Naive thymus-derived CD4-positive, alpha-beta T cell (primary cell): ENCODE results near the gene CEP126. TPM values are rescaled to one million over a fixed set of nuclear protein-coding genes. Genes with fewer than 3 reads are reported as not detected.

Experiments
- ATAC-seq: fragments of 150-1000 bp; cut with Tn5 transposase; 2 replicates; pipeline ENCODE4 v1.10.0; 2021; ENCODE audit warnings: mild to moderate bottlenecking, moderate library complexity
- CTCF ChIA-PET: fragments of 350-600 bp; sonication (Branson Sonifier 250); formaldehyde crosslinking; loops from one replicate; lab custom pipeline; 2021; ENCODE audit warnings: antibody characterized with exemption; lab: Charles Lee
- POLR2A ChIA-PET: fragments of 350-600 bp; sonication (Branson Sonifier 250); formaldehyde crosslinking; loops from one replicate; lab custom pipeline; 2021; ENCODE audit warnings: antibody characterized with exemption, inconsistent platforms; lab: Charles Lee
- DNase-seq, 9 donors: peaks; one replicate each; pipeline versions ENCODE4 v3.0.0 to v3.0.0-alpha.2; 2020 to 2022; ENCODE audit warnings: mixed read lengths in 1 of 9
- H3K27ac ChIP-seq: one replicate; pipeline ENCODE4 v1.7.0; 2013; ENCODE audit warnings: mild to moderate bottlenecking, low read depth, low read length, moderate library complexity
- H3K27me3 ChIP-seq, 2 donors: one replicate each; pipeline ENCODE4 v1.7.0; 2013; ENCODE audit warnings: low read length in 2 of 2, mild to moderate bottlenecking in 2 of 2, moderate library complexity in 2 of 2; ENCODE audit not compliant: control insufficient read depth in 2 of 2, insufficient read depth in 2 of 2
- H3K36me3 ChIP-seq, 3 experiments: 1 replicate in 2 of 3; 2 replicates in 1 of 3; pipeline ENCODE4 v1.7.0; 2013; ENCODE audit warnings: low read length in 3 of 3, mild to moderate bottlenecking in 3 of 3, moderate library complexity in 1 of 3; ENCODE audit not compliant: insufficient read depth in 3 of 3, control insufficient read depth in 2 of 3
- H3K4me1 ChIP-seq, 2 donors: one replicate each; pipeline ENCODE4 v1.7.0; 2013; ENCODE audit warnings: low read length in 2 of 2, mild to moderate bottlenecking in 2 of 2, moderate library complexity in 1 of 2; ENCODE audit not compliant: control insufficient read depth in 2 of 2, insufficient read depth in 2 of 2
- H3K4me3 ChIP-seq: 2 replicates; pipeline ENCODE4 v1.7.0; 2013; ENCODE audit warnings: mild to moderate bottlenecking, low read length
- H3K9me3 ChIP-seq, 3 experiments: 1 replicate in 2 of 3; 2 replicates in 1 of 3; pipeline ENCODE4 v1.7.0; 2013; ENCODE audit warnings: low read length in 3 of 3; ENCODE audit not compliant: control insufficient read depth in 2 of 3
- H3K27ac Mint-ChIP-seq, 9 donors: one replicate each; pipeline ENCODE4 v1.8.0; 2020 to 2022; ENCODE audit warnings: mixed read lengths in 9 of 9, mild to moderate bottlenecking in 8 of 9, moderate library complexity in 5 of 9, inconsistent platforms in 2 of 9
- H3K27me3 Mint-ChIP-seq, 5 donors: one replicate each; pipeline ENCODE4 v1.8.0; 2021 to 2022; ENCODE audit warnings: mixed read lengths in 5 of 5, mild to moderate bottlenecking in 1 of 5
- H3K36me3 Mint-ChIP-seq, 5 donors: one replicate each; pipeline ENCODE4 v1.8.0; 2020 to 2022; ENCODE audit warnings: mixed read lengths in 5 of 5, mild to moderate bottlenecking in 3 of 5, inconsistent platforms in 1 of 5
- H3K4me1 Mint-ChIP-seq, 7 donors: one replicate each; pipeline ENCODE4 v1.8.0; 2020 to 2022; ENCODE audit warnings: mixed read lengths in 7 of 7, mild to moderate bottlenecking in 3 of 7, inconsistent platforms in 1 of 7
- H3K4me3 Mint-ChIP-seq, 10 donors: one replicate each; pipeline ENCODE4 v1.8.0; 2020 to 2022; ENCODE audit warnings: mild to moderate bottlenecking in 10 of 10, mixed read lengths in 10 of 10, moderate library complexity in 6 of 10, inconsistent platforms in 2 of 10
- H3K9me3 Mint-ChIP-seq, 11 donors: one replicate each; pipeline ENCODE4 v1.8.0; 2020 to 2022; ENCODE audit warnings: mixed read lengths in 11 of 11, mild to moderate bottlenecking in 4 of 11, inconsistent platforms in 1 of 11, moderate library complexity in 1 of 11
- intact Hi-C, 2 donors: fragments of 100-400 bp; cut with micrococcal nuclease; formaldehyde crosslinking; loops; one replicate each; pipeline ENCODE4 v1.15.1; 2023
- polyA plus RNA-seq, 2 donors: library from polyadenylated mRNA; unstranded; fragments of 300-500 nt; fragmentation: Illumina TruSeq; gene quantifications; one replicate each; pipeline ENCODE4 v1.2.3, GENCODE V29; 2021
- total RNA-seq, 6 experiments: library from RNA in 5 of 6; stranded (reverse) in 5 of 6; gene quantifications; 1 replicate in 5 of 6; 2 replicates in 1 of 6; pipeline ENCODE4 v1.2.3 and lab custom pipeline; 2021 to 2026

The CEP126 gene
- total and polyA plus RNA-seq, 7 experiments from 2014 or later, result 0.21 to 3.4 (median 1.8) TPM

GRCh38 chr11:101923554-101923953, 8.7 kb downstream of the CEP126 start:
- Histone ChIP-seq H3K4me3 (no peak overlapping the region), H3K4me1 (no peaks in the 10 kb centered on the region), H3K36me3 (no peaks in the 10 kb centered on the region), H3K9me3 (no peaks in the 10 kb centered on the region), H3K27ac (no peak overlapping the region), H3K27me3 (no peaks in the 10 kb centered on the region)
- H3K27ac Mint-ChIP-seq, result no peak overlapping the region
- DNase-seq (no peak), ATAC-seq (no peak)
- H3K4me3 Mint-ChIP-seq, result no peak overlapping the region
- intact Hi-C loops, result no loop called here
- H3K9me3 Mint-ChIP-seq, result peaks cover 0 to 11% (median 2%) of the 10 kb centered on the region in 11 donors
- POLR2A ChIA-PET, result no interaction called here
- H3K4me1 Mint-ChIP-seq, result peaks cover 0 to 3% (median 0%) of the 10 kb centered on the region in 7 donors
- CTCF ChIA-PET, result no interaction called here
- H3K36me3 Mint-ChIP-seq, result peaks cover 0 to 15% (median 12%) of the 10 kb centered on the region in 5 donors
- no peaks in the 10 kb centered on the region for H3K27me3 Mint-ChIP-seq

DNA sequence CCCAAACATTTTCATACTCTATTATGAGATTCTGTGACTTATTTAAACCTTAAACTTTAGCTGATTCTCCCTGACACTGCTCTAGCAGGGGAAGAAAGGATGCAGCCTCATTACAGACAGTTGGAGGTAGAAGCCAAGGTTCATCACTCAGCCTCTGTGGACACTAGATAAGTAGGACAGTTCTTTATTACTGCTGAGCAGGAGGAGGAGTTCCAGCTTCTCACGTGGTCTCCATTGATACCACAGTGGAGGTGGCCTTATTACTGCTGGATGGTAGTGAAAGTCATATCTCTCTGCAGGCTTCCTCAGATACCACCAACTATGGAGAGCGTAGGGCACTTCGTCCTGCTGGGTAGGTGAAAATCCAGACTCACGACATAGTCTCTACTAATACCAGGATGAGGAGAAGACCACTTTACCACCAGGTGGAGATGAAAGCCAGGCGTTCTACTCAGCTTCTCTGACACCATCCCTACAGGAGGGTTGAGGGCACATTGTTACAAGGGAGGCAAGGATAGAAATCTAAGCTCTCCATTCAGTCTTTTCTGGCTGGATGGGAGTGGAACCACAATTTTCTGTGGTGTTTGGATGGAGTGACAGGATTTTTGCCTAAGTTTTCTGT, 14.6 kb downstream of the CEP126 start:
- Mint-ChIP-seq H3K4me1 (no peaks in the 10 kb centered on the region), H3K9me3 (peaks cover 0 to 21% (median 3%) of the 10 kb centered on the region in 11 donors), H3K27me3 (no peaks in the 10 kb centered on the region), H3K36me3 (peaks cover 0 to 26% (median 18%) of the 10 kb centered on the region in 5 donors), H3K4me3 (no peak overlapping the region), H3K27ac (no peak overlapping the region)
- H3K4me3 ChIP-seq, result no peak overlapping the region
- POLR2A ChIA-PET, result no interaction called here
- no peaks in the 10 kb centered on the region for H3K36me3 ChIP-seq
- ATAC-seq (no peak), DNase-seq (no peak)
- no peaks in the 10 kb centered on the region for H3K9me3 ChIP-seq
- intact Hi-C loops, result no loop called here
- CTCF ChIA-PET, result no interaction called here
- H3K4me1 ChIP-seq, result no peaks in the 10 kb centered on the region
- H3K27ac ChIP-seq, result no peak overlapping the region
- H3K27me3 ChIP-seq, result no peaks in the 10 kb centered on the region

- Mint-ChIP-seq H3K27ac (no peak overlapping the region), H3K27me3 (no peaks in the 10 kb centered on the region), H3K36me3 (peaks cover 0 to 24% (median 15%) of the 10 kb centered on the region in 5 donors), H3K9me3 (peaks cover 0 to 19% (median 3%) of the 10 kb centered on the region in 11 donors), H3K4me3 (no peak overlapping the region), H3K4me1 (no peaks in the 10 kb centered on the region)
- H3K4me3 ChIP-seq, result no peak overlapping the region
- CTCF ChIA-PET, result no interaction called here
- no peak overlapping the region for H3K27ac ChIP-seq
- no peaks in the 10 kb centered on the region for H3K9me3 ChIP-seq
- intact Hi-C loops, result no loop called here
- H3K27me3 ChIP-seq, result no peaks in the 10 kb centered on the region
- DNase-seq, result no peak
- ATAC-seq, result no peak
- POLR2A ChIA-PET, result no interaction called here
- no peaks in the 10 kb centered on the region for H3K36me3 ChIP-seq
- no peaks in the 10 kb centered on the region for H3K4me1 ChIP-seq
Measured at GRCh38 chr11:101931692-101932091, 16.9 kb downstream of the CEP126 start.

- Histone ChIP-seq H3K27me3 (no peaks in the 10 kb centered on the region), H3K9me3 (no peaks in the 10 kb centered on the region), H3K36me3 (no peaks in the 10 kb centered on the region), H3K4me1 (no peaks in the 10 kb centered on the region), H3K4me3 (no peak overlapping the region), H3K27ac (no peak overlapping the region)
- intact Hi-C loops, result no loop called here
- POLR2A ChIA-PET, result no interaction called here
- DNase-seq, result no peak
- Mint-ChIP-seq H3K4me1 (no peaks in the 10 kb centered on the region), H3K27ac (no peak overlapping the region), H3K9me3 (no peaks in the 10 kb centered on the region), H3K27me3 (peaks cover 0 to 5% (median 0%) of the 10 kb centered on the region in 5 donors), H3K36me3 (peaks cover 0 to 21% (median 4%) of the 10 kb centered on the region in 5 donors), H3K4me3 (no peak overlapping the region)
- CTCF ChIA-PET, result no interaction called here
- no peak for ATAC-seq
Measured at GRCh38 chr11:101940901-101941520, 26.2 kb downstream of the CEP126 start.

DNA sequence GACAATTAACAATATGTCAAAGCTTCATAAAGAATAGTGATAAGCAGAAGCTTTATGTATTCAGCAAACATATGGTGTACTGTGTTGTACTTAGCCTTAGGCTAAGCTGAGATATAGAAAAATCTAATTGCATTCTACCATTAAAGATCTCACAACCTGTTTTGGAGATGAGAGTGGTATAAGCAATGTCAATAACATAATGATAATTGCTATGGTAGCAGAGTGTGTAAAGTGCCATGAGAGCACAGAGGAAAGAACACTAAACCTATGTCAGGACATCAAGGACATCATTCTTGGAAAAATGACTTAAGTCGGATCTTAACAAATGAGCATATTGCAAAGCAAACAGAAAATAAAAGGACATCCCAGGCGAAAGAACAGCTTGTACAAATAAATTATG, 30.1 kb downstream of the CEP126 start:
- no peak overlapping the region for H3K27ac Mint-ChIP-seq
- no peaks in the 10 kb centered on the region for H3K27me3 ChIP-seq
- no peaks in the 10 kb centered on the region for H3K9me3 ChIP-seq
- ChIA-PET POLR2A (no interaction called here), CTCF (no interaction called here)
- H3K27ac ChIP-seq, result no peak overlapping the region
- intact Hi-C loops, result no loop called here
- H3K36me3 ChIP-seq, result no peaks in the 10 kb centered on the region
- H3K27me3 Mint-ChIP-seq, result peaks cover 0 to 5% (median 0%) of the 10 kb centered on the region in 5 donors
- DNase-seq (no peak), ATAC-seq (no peak)
- no peaks in the 10 kb centered on the region for H3K4me1 ChIP-seq
- H3K4me3 Mint-ChIP-seq, result no peak overlapping the region
- H3K4me3 ChIP-seq, result no peak overlapping the region
- H3K4me1 Mint-ChIP-seq, result no peaks in the 10 kb centered on the region
- H3K36me3 Mint-ChIP-seq, result peaks cover 0 to 24% (median 4%) of the 10 kb centered on the region in 5 donors
- no peaks in the 10 kb centered on the region for H3K9me3 Mint-ChIP-seq

GRCh38 chr11:101945448-101945847, 30.6 kb downstream of the CEP126 start:
- no peaks in the 10 kb centered on the region for H3K27me3 ChIP-seq
- H3K27ac ChIP-seq, result no peak overlapping the region
- H3K9me3 Mint-ChIP-seq, result no peaks in the 10 kb centered on the region
- CTCF ChIA-PET, result no interaction called here
- POLR2A ChIA-PET, result no interaction called here
- no peak overlapping the region for H3K4me3 Mint-ChIP-seq
- H3K27me3 Mint-ChIP-seq, result peaks cover 0 to 5% (median 0%) of the 10 kb centered on the region in 5 donors
- intact Hi-C loops, result no loop called here
- no peak overlapping the region for H3K4me3 ChIP-seq
- no peaks in the 10 kb centered on the region for H3K4me1 Mint-ChIP-seq
- no peak for ATAC-seq
- no peaks in the 10 kb centered on the region for H3K4me1 ChIP-seq
- DNase-seq, result no peak
- peaks cover 0 to 24% (median 4%) of the 10 kb centered on the region in 5 donors for H3K36me3 Mint-ChIP-seq
- H3K27ac Mint-ChIP-seq, result no peak overlapping the region
- no peaks in the 10 kb centered on the region for H3K36me3 ChIP-seq
- H3K9me3 ChIP-seq, result no peaks in the 10 kb centered on the region
